Stimulated activated memory B cell treated with anti-CD40 and anti-IgM and Interleukin-4, amounts not matched to agents 10 μg/mL and 1 μg/mL and 100 μg/mL, for 72 hours (primary cell): ENCODE measurements around the gene GRK2.

Source experiments
- ATAC-seq: fragments of 150-1000 bp; cut with Tn5 transposase; 2 replicates; pipeline ENCODE4 v1.10.0; 2021
- H3K27ac Mint-ChIP-seq: one replicate; pipeline ENCODE4 v1.8.0; 2022; ENCODE audit warnings: mild to moderate bottlenecking, mixed read lengths
- H3K27me3 Mint-ChIP-seq: one replicate; pipeline ENCODE4 v1.8.0; 2022; ENCODE audit warnings: mixed read lengths
- H3K36me3 Mint-ChIP-seq: one replicate; pipeline ENCODE4 v1.8.0; 2022; ENCODE audit warnings: mixed read lengths
- H3K4me1 Mint-ChIP-seq: one replicate; pipeline ENCODE4 v1.8.0; 2022; ENCODE audit warnings: mixed read lengths
- H3K4me3 Mint-ChIP-seq: one replicate; pipeline ENCODE4 v1.8.0; 2022; ENCODE audit warnings: mild to moderate bottlenecking, moderate library complexity, mixed read lengths
- H3K9me3 Mint-ChIP-seq: one replicate; pipeline ENCODE4 v1.8.0; 2022; ENCODE audit warnings: mixed read lengths

The GRK2 gene

GRCh38 chr11:67272327-67273259 is 6.3 kb downstream of the GRK2 start:
- Mint-ChIP-seq H3K27me3 (no peaks in the 10 kb centered on the region), H3K9me3 (no peaks in the 10 kb centered on the region), H3K4me3 (peak overlapping the region; percentile 93), H3K36me3 (peaks cover 64% of the 10 kb centered on the region), H3K4me1 (peaks cover 97% of the 10 kb centered on the region), H3K27ac (peak overlapping the region; percentile 96)
- ATAC-seq = no peak

DNA sequence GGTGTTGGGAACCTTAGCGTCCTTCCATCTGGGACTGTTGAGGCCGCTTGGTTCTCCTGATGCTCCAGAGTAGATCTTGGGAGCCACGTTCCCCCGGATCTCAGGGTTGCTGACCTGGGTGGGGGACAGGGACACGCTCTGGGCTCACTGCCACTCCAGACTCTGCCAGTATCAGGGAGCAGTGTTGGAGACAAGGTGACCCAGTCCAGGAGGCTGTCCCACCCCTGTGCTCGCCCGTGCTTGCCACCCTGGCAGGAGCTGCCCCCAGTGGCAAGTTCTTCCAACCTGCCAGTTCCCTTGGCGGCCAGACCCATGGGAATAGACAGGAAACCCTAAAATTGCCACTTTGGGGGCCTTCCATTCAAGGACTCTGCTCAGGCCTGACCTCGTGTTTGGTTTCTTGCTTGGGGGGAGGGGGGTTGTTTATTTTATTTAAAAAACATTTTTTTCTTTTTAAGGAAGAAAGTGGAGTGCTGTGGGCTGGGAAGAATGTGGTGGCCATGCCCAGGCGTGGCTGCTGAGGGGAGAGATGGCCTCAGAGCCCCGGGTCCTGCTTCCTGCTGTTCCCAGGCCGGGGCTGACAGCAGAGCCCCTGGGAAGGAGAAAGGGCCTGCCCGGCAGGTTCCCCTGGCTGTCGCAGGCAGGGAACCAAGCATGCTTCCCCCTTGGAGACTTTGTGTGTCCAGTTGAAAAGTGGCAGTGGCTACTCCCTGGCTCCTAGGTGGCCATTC is 7.2 kb downstream of the GRK2 start:
- H3K36me3 Mint-ChIP-seq = peaks cover 60% of the 10 kb centered on the region
- peak overlapping the region; percentile 93 for H3K4me3 Mint-ChIP-seq
- no peaks in the 10 kb centered on the region for H3K27me3 Mint-ChIP-seq
- no peaks in the 10 kb centered on the region for H3K9me3 Mint-ChIP-seq
- peak overlapping the region; percentile 96 for H3K27ac Mint-ChIP-seq
- no peak for ATAC-seq
- peaks cover 97% of the 10 kb centered on the region for H3K4me1 Mint-ChIP-seq

- Mint-ChIP-seq H3K4me3 (peak overlapping the region; percentile 70), H3K36me3 (peaks cover 62% of the 10 kb centered on the region), H3K4me1 (peaks cover 100% of the 10 kb centered on the region), H3K27ac (peak overlapping the region; percentile 96), H3K27me3 (no peaks in the 10 kb centered on the region), H3K9me3 (no peaks in the 10 kb centered on the region)
- no peak for ATAC-seq
Measured at GRCh38 chr11:67274768-67275605, 8.7 kb downstream of the GRK2 start.

DNA sequence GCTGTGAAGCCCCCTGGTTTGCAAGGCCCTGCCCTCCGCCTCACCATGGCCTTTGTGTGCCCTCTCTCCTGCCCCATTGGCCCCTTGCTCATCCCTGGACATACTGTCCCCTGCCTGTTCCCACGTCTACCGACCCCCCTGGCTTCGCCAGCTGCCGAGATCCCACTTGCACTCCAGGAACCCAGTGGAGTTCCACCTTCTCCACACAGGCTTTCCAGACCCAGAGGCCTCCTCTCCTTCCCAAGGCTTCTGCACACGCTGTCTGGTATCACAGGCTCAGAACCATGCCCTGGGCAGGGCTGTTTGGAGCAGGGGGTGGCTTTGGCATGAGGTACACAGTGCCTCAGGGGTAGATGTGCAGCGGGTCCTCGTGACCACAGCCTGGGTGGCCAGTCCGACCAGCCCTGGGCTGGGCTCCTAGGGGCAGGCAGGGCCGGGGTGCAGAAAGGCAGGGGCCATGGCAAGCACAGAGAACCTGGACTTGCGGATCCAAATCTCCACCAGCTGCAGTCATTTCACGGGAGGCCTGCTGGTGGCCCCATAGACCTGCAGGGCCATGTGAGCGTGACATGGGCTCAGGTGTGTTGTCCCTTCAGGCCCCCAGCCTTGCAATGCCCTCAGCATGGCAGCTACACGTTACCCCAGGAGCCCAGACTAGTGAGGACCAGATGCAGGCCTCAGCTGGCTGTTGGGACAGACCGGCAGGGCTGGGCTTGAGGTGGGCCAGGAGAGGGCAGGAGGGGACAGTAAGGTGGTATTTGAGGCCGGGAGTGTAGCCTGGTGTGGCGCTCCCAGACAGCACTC is 9.5 kb downstream of the GRK2 start:
- Mint-ChIP-seq H3K4me3 (peak overlapping the region; percentile 52), H3K4me1 (peaks cover 96% of the 10 kb centered on the region), H3K9me3 (no peaks in the 10 kb centered on the region), H3K27ac (peak overlapping the region; percentile 96), H3K36me3 (peaks cover 62% of the 10 kb centered on the region), H3K27me3 (no peaks in the 10 kb centered on the region)
- no peak for ATAC-seq

- Mint-ChIP-seq H3K4me3 (peak overlapping the region; percentile 68), H3K9me3 (no peaks in the 10 kb centered on the region), H3K36me3 (peaks cover 57% of the 10 kb centered on the region), H3K27ac (peak overlapping the region; percentile 96), H3K4me1 (peaks cover 87% of the 10 kb centered on the region), H3K27me3 (no peaks in the 10 kb centered on the region)
- peak; percentile 39 for ATAC-seq
Measured at GRCh38 chr11:67276781-67277230, 10.5 kb downstream of the GRK2 start.

- Mint-ChIP-seq H3K4me1 (peaks cover 85% of the 10 kb centered on the region), H3K36me3 (peaks cover 63% of the 10 kb centered on the region), H3K27me3 (no peaks in the 10 kb centered on the region), H3K9me3 (no peaks in the 10 kb centered on the region), H3K27ac (peak overlapping the region; percentile 96), H3K4me3 (peak overlapping the region; percentile 68)
- ATAC-seq = peak; percentile 96
Measured at GRCh38 chr11:67277231-67277961, 11.1 kb downstream of the GRK2 start.

GRCh38 chr11:67278135-67278938 is 12.1 kb downstream of the GRK2 start:
- H3K27ac Mint-ChIP-seq = peak overlapping the region; percentile 96
- no peaks in the 10 kb centered on the region for H3K9me3 Mint-ChIP-seq
- no peaks in the 10 kb centered on the region for H3K27me3 Mint-ChIP-seq
- ATAC-seq = no peak
- peak overlapping the region; percentile 68 for H3K4me3 Mint-ChIP-seq
- H3K36me3 Mint-ChIP-seq = peaks cover 70% of the 10 kb centered on the region
- H3K4me1 Mint-ChIP-seq = peaks cover 75% of the 10 kb centered on the region

- Mint-ChIP-seq H3K4me3 (peak overlapping the region; percentile 23), H3K27me3 (no peaks in the 10 kb centered on the region), H3K4me1 (peaks cover 68% of the 10 kb centered on the region), H3K36me3 (peaks cover 76% of the 10 kb centered on the region), H3K9me3 (no peaks in the 10 kb centered on the region), H3K27ac (peak overlapping the region; percentile 96)
- ATAC-seq = no peak
Measured at GRCh38 chr11:67278939-67279588, 12.8 kb downstream of the GRK2 start.

GRCh38 chr11:67279589-67280340 is 13.5 kb downstream of the GRK2 start:
- Mint-ChIP-seq H3K4me3 (no peak overlapping the region), H3K27me3 (no peaks in the 10 kb centered on the region)

DNA sequence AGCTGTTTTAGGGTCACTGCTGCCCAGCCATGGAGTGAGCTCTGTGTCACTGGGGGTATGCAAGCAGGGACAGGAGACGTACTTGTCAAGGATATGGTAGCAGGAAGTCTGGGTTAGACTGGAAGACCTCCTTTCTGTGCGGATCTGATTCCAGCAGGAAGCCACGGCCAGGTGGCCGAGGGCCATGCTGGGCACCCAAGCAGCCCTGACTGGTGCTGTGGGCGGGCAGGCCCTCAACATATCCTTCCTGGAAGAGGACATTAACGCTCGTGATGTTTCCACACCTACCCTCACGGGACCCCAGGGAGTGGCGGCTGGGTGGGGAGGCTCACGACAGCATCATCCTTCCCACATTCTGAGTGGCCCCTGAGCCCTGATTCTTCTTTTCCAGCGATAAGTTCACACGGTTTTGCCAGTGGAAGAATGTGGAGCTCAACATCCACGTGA is 14.1 kb downstream of the GRK2 start:
- ATAC-seq = no peak
- no peaks in the 10 kb centered on the region for H3K27me3 Mint-ChIP-seq
- peak overlapping the region; percentile 96 for H3K27ac Mint-ChIP-seq

More at GRCh38 chr11:67279589-67280340, 13.5 kb downstream of the GRK2 start:
- H3K27ac Mint-ChIP-seq = peak overlapping the region; percentile 96
- no peaks in the 10 kb centered on the region for H3K9me3 Mint-ChIP-seq
- peaks cover 74% of the 10 kb centered on the region for H3K36me3 Mint-ChIP-seq
- H3K4me1 Mint-ChIP-seq = peaks cover 61% of the 10 kb centered on the region
- no peak for ATAC-seq

GRCh38 chr11:67280788-67281551 is 14.7 kb downstream of the GRK2 start:
- peaks cover 54% of the 10 kb centered on the region for H3K4me1 Mint-ChIP-seq
- ATAC-seq = no peak
- peaks cover 70% of the 10 kb centered on the region for H3K36me3 Mint-ChIP-seq
- H3K9me3 Mint-ChIP-seq = no peaks in the 10 kb centered on the region
- H3K27ac Mint-ChIP-seq = peak overlapping the region; percentile 96
- no peak overlapping the region for H3K4me3 Mint-ChIP-seq
- H3K27me3 Mint-ChIP-seq = no peaks in the 10 kb centered on the region

More for the DNA sequence above, 14.1 kb downstream of the GRK2 start:
- Mint-ChIP-seq H3K36me3 (peaks cover 71% of the 10 kb centered on the region), H3K4me1 (peaks cover 55% of the 10 kb centered on the region), H3K4me3 (no peak overlapping the region), H3K9me3 (no peaks in the 10 kb centered on the region)
